ENCODE data around the gene FBXL5.

Gene FBXL5

GRCh38 chr4:15682242-15683142 is 27.3 kb upstream of the FBXL5 start:
- H3K4me3 ChIP-seq, result peak overlapping the region; percentile 72 to 94 (median 78)
- no peaks in the 10 kb centered on the region for H4K20me1 ChIP-seq
- no peaks in the 10 kb centered on the region for H3K27me3 ChIP-seq
- H3K4me1 ChIP-seq, result peaks cover 18 to 67% (median 42%) of the 10 kb centered on the region in 10 experiments
- H3K4me2 ChIP-seq, result peak overlapping the region; percentile 66 to 93 (median 79)
- peaks cover 25 to 42% (median 34%) of the 10 kb centered on the region in 11 experiments for H3K36me3 ChIP-seq
- no peak for TF ChIP-seq Cebpa-rat (IDR thresholded peaks at IDR 0.05)
- peak overlapping the region; percentile 84 to 96 (median 90) for H3K9ac ChIP-seq
- peak overlapping the region; percentile 53 to 95 (median 90) for H3K27ac ChIP-seq
- peaks cover 0 to 8% (median 1%) of the 10 kb centered on the region in 11 experiments; a peak in 8 of 22 replicates for H3K9me3 ChIP-seq (replicated peaks in 1 of 11)

DNA sequence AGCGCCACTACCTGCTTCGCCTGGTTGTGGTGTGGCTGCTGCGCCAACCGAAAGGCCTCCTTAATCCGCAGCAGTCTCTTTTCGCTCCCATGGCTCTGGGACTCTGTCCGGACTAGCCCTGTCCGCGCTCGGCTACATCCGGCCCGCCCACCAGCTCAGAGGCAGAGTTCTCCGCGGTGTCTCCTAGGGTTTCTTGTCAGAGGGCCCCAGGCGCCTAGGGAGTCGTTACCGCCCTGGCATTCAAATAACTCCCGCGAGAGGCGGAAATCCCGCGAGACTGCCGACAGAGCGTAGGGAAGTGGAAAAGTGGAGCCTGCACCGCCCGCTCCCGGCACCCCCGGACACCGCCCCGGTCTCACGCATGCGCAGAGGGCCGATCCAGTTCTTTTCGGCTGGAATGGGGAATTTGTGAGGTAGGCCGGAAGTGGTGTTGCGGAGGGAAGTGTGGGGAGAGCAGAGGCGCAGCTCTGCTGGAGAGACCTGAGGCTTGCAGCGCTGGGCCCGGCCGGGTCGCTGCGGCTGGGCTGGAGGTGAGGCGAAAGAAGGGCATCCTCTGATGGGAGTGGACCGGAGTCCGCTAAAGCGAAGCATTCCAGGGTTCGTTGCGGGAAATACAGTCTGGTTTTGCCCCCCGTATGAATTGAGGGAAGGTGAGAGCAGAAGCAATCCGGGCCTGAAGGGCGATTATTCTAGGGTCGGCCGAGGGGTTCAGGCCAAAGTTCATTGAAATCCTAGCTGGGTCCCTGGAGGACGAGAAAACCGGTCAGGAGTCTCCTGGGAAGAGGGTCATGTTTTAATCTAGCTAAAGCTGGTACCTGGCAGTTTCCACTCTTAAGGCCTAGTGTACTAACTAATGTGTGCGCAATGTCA is 26.4 kb upstream of the FBXL5 start, which contains the start of gene FAM200B:
TSS of gene FAM200B (plus strand) at position 456 of the 870 bp plus-strand sequence. CDS start 5,151 bp downstream, outside the sequence.
- Histone ChIP-seq H3K27me3 (no peaks in the 10 kb centered on the region), H4K20me1 (no peaks in the 10 kb centered on the region), H3K27ac (peak within 1 kb of the TSS; percentile 53 to 95 (median 90)), H3K4me1 (peaks cover 22 to 76% (median 45%) of the 10 kb centered on the region in 10 experiments), H3K9ac (peak within 1 kb of the TSS; percentile 84 to 96 (median 90)), H3K4me2 (peak within 1 kb of the TSS; percentile 68 to 93 (median 83)), H3K9me3 (replicated peaks in 1 of 11) (peaks cover 0 to 15% (median 4%) of the 10 kb centered on the region in 11 experiments; a peak in 8 of 22 replicates), H3K4me3 (peak within 1 kb of the TSS; percentile 72 to 94 (median 78)), H3K36me3 (peaks cover 16 to 40% (median 31%) of the 10 kb centered on the region in 11 experiments)
- no peak for TF ChIP-seq Cebpa-rat (IDR thresholded peaks at IDR 0.05)

DNA sequence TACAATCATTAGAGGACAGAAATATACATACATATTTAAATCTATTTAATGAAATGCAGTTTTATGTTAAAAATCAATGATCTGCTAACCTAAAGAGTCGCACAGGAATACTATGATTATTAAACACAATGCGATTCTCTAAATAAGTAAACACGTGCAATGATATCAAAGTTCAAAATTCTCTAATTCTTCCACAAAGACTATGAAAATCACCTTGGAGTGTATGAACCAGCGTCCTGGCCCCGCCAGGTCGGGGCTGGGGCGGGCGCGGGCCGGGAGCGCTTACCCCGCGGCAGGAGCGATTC is 25.9 kb upstream of the FBXL5 start:
- peaks cover 23 to 79% (median 49%) of the 10 kb centered on the region in 10 experiments for H3K4me1 ChIP-seq
- peaks cover 10 to 34% (median 25%) of the 10 kb centered on the region in 11 experiments; a peak in 21 of 22 replicates for H3K36me3 ChIP-seq
- peak overlapping the region; percentile 62 to 92 (median 83); a peak in 21 of 22 replicates for H3K4me2 ChIP-seq
- peaks cover 0 to 15% (median 4%) of the 10 kb centered on the region in 11 experiments; a peak in 8 of 22 replicates for H3K9me3 ChIP-seq (replicated peaks in 1 of 11)
- peak overlapping the region; percentile 72 to 94 (median 78) for H3K4me3 ChIP-seq
- H3K9ac ChIP-seq, result peak overlapping the region; percentile 84 to 96 (median 90)
- no peak for TF ChIP-seq Cebpa-rat (IDR thresholded peaks at IDR 0.05)
- H3K27me3 ChIP-seq, result no peaks in the 10 kb centered on the region
- peak overlapping the region; percentile 53 to 95 (median 90); a peak in 21 of 22 replicates for H3K27ac ChIP-seq
- no peaks in the 10 kb centered on the region for H4K20me1 ChIP-seq

DNA sequence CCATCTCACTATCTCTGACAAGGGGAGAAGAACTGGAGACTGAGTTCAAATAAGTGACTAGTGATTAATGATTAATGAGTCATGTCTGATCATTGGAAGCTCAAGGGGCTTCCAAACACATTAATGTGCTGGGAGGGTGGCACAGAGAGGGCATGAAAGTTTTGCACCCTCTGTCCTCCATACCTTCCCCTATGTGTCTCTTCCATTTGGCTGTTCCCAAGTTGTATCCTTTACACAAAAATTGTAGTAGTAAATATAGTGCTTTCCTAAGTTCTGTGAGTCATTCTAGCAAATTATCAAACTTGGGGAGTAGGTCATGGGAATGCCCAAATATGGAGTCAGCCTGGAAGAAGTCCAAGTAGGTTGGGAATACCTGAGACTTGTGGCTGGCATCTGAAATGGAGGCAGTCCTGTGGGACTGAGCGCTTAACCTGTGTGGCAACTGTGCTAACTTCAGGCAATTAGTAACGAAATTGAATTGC is 22.4 kb upstream of the FBXL5 start:
- no peaks in the 10 kb centered on the region for H3K27me3 ChIP-seq
- no peaks in the 10 kb centered on the region for H4K20me1 ChIP-seq
- peak overlapping the region; percentile 36 to 92 (median 81); a peak in 21 of 22 replicates for H3K4me2 ChIP-seq
- H3K4me1 ChIP-seq, result peaks cover 46 to 79% (median 68%) of the 10 kb centered on the region in 10 experiments
- H3K4me3 ChIP-seq, result peak overlapping the region in 5 of 10 experiments; percentile 58 to 94 (median 77); a peak in 10 of 20 replicates
- peaks cover 0 to 15% (median 8%) of the 10 kb centered on the region in 11 experiments; a peak in 8 of 22 replicates for H3K9me3 ChIP-seq (replicated peaks in 1 of 11)
- H3K9ac ChIP-seq, result peak overlapping the region in 4 of 11 experiments; percentile 65 to 92 (median 84); a peak in 8 of 22 replicates
- TF ChIP-seq Cebpa-rat (IDR thresholded peaks at IDR 0.05), result no peak
- peak overlapping the region in 8 of 11 experiments; percentile 1 to 95 (median 71); a peak in 11 of 22 replicates for H3K27ac ChIP-seq
- H3K36me3 ChIP-seq, result peaks cover 0 to 29% (median 13%) of the 10 kb centered on the region in 11 experiments; a peak in 14 of 22 replicates

DNA sequence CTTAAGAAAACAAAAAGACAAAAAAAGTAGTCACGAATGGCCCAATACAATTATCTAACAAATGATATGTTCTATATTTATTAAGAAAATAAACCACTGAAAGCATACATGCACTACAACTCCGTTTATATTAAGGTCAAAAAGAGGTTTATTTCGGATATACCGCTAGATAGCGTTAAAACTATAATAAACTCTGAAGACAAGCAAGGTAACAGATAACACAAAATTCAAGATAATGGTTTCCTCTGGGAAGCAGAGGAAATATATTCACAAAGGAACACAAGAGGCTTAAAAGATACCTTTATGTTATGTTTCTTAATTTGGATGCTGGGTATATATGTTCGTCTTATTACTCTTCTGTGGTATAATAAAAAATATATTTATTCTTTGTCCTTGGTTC is 21.7 kb upstream of the FBXL5 start:
- Histone ChIP-seq H3K9ac (peak overlapping the region in 3 of 11 experiments; percentile 65 to 85 (median 84); a peak in 5 of 22 replicates), H3K4me3 (peak overlapping the region in 3 of 10 experiments; percentile 77 to 94 (median 81); a peak in 7 of 20 replicates), H4K20me1 (no peaks in the 10 kb centered on the region), H3K9me3 (replicated peaks in 1 of 11) (peaks cover 0 to 21% (median 8%) of the 10 kb centered on the region in 11 experiments; a peak in 9 of 22 replicates), H3K4me1 (peaks cover 48 to 84% (median 72%) of the 10 kb centered on the region in 10 experiments), H3K36me3 (peaks cover 0 to 35% (median 16%) of the 10 kb centered on the region in 11 experiments; a peak in 16 of 22 replicates), H3K4me2 (peak overlapping the region in 8 of 11 experiments; percentile 64 to 92 (median 83); a peak in 12 of 22 replicates), H3K27me3 (no peaks in the 10 kb centered on the region), H3K27ac (peak overlapping the region in 7 of 11 experiments; percentile 53 to 95 (median 79); a peak in 7 of 22 replicates)
- no peak for TF ChIP-seq Cebpa-rat (IDR thresholded peaks at IDR 0.05)

- H3K4me2 ChIP-seq, result peak overlapping the region; percentile 32 to 91 (median 68); a peak in 18 of 22 replicates
- H3K36me3 ChIP-seq, result peaks cover 0 to 42% (median 17%) of the 10 kb centered on the region in 11 experiments; a peak in 16 of 22 replicates
- peaks cover 0 to 21% (median 13%) of the 10 kb centered on the region in 11 experiments; a peak in 9 of 22 replicates for H3K9me3 ChIP-seq (replicated peaks in 1 of 11)
- no peak overlapping the region for H3K4me3 ChIP-seq
- H3K4me1 ChIP-seq, result peaks cover 57 to 92% (median 80%) of the 10 kb centered on the region in 10 experiments
- TF ChIP-seq Cebpa-rat (IDR thresholded peaks at IDR 0.05), result no peak
- H3K27ac ChIP-seq, result peak overlapping the region; percentile 53 to 95 (median 77); a peak in 20 of 22 replicates
- H3K9ac ChIP-seq, result peak overlapping the region in 7 of 11 experiments; percentile 5 to 64 (median 52); a peak in 5 of 22 replicates
- H3K27me3 ChIP-seq, result no peaks in the 10 kb centered on the region
- no peaks in the 10 kb centered on the region for H4K20me1 ChIP-seq
These were observed 20.9 kb upstream of the FBXL5 start for GRCh38 chr4:15676039-15676438.

DNA sequence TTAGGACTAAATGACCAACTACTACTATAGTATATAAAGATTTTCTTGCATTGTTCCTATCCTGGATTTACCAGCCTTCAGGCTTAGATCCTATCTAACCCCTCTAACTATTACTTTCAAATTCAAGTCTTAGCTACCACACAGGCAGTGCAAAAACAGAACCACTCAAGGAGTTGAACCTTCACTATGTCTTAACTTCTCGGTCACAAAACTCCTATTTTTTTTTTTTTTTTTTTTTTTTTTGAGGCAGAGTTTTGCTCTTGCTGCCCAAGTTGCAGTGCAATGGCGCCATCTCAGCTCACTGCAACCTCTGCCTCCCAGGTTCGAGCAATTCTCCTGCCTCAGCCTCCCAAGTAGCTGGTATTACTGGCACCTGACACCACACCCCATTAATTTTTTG is 20.2 kb upstream of the FBXL5 start:
- Histone ChIP-seq H3K9me3 (replicated peaks in 1 of 11) (peaks cover 0 to 22% (median 13%) of the 10 kb centered on the region in 11 experiments; a peak in 9 of 22 replicates), H3K27ac (peak overlapping the region in 10 of 11 experiments; percentile 68 to 95 (median 77); a peak in 21 of 22 replicates), H3K4me2 (peak overlapping the region; percentile 32 to 91 (median 68)), H3K27me3 (no peaks in the 10 kb centered on the region), H3K36me3 (peaks cover 0 to 42% (median 17%) of the 10 kb centered on the region in 11 experiments; a peak in 16 of 22 replicates), H3K9ac (peak overlapping the region; percentile 5 to 64 (median 48); a peak in 16 of 22 replicates), H3K4me3 (peak overlapping the region in 5 of 10 experiments; percentile 16 to 36 (median 26); a peak in 3 of 20 replicates), H4K20me1 (no peaks in the 10 kb centered on the region), H3K4me1 (peaks cover 62 to 98% (median 84%) of the 10 kb centered on the region in 10 experiments)
- TF ChIP-seq Cebpa-rat (IDR thresholded peaks at IDR 0.05), result no peak

Measured in BLaER1 treated with 17β-estradiol and CSF1 and Interleukin-3, amounts not matched to agents 10 nM and 100 nM (cell line).